Pons (tissue), 1 donor: ENCODE results near the gene ENOX1.

Experiments
- DNase-seq: peaks from one replicate; pipeline ENCODE4 v3.0.0-alpha.2; 2016; ENCODE audit warnings: low spot score

ENOX1 gene

DNA sequence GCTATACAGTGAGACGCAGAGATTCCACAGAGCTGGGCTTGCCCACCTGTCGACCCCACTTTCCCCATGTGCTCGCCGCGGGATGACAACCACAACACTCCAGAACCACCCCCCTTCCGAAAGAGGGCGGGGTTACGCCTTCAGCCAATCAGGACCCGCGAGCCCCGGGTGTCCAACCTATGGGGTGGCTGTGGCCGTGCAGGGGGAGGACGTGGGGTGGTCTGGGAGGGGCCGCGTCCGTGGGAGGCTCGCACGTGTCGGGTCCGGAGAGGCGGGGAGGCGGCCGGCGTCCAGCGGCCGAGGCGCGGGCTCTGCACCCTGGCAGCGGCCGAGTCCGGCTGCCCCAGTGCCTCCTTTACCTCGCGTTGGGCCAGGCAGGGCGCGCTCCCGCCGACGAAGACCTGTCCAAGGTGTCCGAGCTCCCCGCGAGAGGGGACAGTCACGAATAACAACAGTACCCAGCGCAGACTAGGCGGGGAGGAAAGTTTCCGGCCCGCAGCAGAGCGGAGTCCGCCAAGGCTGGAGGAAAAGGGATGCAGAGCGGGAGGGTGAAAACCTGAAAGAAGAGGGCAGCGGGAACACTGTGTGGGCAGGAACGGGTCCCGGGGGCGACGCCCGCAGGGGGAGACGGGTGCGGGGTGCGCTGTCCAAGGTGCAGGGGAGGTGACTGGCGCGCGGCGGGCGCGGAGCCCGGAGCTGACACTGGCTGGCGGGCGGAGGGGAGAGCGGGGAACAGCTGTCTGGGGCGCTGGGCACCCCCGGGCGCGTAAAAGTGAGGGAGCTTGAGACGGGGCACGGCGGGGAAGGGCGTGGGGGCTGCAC is 911 bp downstream of the ENOX1 start:
- DNase-seq: peak; percentile 86

DNA sequence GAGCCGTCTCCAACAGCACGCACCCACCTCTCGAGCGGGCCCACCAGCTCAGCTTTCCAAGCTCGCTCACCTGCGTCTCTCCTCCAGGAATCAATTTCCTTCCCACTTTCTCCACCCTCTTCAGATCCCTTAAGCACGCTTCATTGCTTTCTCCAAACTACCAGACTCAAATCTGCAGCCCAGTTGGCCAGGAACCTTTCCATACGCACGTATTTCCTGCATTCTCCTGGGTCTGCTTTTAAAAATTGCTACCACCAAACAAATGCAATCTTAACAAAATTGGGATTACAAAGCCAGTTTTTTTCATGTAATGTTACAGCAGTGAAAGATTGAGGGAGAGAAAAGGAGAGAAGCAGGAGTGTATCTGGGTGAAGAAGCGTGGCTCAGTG is 1.5 kb downstream of the ENOX1 start:
- no peak for DNase-seq

DNA sequence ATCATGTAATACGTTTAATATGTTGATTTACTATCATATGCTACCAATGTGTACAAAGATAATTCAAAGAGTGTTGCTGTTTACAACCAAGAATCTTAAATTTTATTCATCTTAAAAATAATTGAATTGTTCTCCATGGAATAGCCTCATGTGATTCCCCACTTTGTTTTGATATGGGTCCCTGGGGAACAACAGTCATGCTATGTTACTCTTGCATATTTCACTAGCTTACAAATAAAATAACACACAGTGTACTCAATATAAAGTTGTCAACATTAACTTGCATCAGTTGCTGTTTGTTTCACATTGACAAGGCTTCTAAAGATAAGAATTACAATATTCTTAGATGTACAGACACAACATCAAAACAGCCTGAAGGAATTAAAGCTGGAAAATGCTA is 2.3 kb downstream of the ENOX1 start:
- DNase-seq: peak; percentile 42

DNA sequence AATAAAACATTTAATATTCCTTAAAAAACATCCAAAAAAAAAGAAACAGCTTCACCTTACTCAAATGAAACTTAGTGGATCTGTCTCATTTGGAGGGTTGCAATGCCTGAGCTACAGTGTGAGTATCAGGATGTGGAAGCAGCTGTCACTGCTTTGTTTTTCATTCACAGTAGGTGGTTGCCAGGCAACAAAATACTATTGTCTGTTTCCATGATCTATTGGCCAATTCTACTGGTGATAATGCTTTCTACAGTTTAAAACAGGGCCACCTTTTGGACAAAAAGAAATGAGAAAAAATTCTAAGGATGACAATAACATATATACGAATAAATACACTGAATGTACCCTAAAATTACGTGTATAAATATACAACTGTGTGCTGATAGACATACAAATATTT is 3.0 kb downstream of the ENOX1 start:
- peak; percentile 63 for DNase-seq

DNA sequence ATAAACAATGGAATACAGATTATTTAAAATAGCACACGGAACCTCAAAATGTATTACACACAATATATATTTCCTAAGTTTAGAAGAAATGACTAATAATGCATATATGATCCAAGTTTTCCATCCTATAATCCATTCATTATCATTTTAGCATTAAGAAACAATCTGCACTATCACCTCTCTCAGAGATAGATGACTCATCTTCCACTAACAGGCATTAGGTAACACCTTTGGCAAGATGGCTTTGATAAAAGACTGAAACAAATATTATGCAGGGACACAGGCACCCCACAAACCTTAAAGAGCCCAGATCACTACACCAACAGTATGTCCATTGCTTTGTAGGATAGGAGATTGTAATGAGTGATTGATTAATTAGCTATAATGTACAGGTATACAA is 4.1 kb downstream of the ENOX1 start:
- no peak for DNase-seq

DNA sequence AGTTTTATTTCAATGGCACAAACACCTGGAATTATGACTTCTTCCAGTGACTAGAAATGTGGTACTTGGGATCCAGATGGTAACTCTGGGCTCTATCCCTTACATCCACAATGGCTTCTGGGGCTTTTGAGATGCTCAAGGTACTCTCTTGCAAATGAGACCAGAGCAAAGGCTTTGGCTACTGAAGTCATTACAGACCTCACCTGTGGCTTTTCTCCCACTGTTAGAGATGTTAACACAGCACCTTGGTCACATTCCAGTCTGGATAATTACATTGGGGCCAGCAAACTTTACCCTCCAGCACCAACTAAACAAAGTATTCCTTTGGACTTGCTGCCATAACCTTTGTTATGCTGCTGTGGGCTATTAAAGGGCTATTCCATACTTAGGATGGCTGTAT is 6.1 kb downstream of the ENOX1 start:
- DNase-seq: no peak

DNA sequence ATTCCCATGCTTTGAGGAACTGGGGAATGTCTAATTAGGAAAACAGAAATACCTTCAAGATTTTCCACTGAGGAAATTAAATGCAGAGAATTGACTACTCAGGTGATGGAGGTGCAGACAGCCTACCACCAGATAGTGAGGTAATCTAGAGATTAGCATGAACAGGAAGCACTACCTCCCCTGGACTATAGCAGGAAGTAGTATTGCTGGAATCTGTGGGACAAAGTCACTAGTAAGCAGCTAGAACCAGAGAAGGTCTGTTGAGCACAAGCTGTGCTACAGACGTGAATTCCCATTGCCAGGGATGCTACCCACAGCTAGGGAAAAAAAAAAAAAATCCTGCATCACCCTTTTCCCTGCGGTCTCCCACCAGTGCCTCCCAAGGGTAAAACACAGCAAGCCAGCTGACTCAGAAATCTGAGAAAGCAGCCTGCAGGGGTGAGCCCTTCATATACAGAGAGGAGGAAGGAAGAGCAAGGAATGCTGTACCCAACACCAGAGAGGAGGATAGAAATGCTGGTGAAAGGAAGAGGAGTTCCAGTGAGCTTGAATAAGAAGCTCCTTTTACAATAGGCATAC is 10.2 kb downstream of the ENOX1 start:
- no peak for DNase-seq

DNA sequence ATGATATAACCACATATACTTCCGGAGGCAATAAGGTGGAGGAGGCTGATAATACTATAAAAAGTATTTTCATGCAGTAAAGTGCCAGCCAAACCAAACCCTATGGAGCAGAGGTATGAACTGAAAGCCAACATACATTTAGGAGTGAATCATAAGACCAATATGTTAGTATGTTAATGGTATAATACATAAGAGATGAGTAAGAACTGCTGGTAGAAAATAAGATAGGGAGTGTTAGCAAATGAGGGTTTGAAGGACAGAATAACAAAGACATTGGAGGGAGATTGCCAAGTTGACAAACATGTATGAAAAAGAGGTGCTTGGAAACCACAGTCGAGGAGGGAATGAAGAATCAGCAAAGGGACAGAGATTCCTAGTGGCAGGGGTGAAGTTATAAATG is 10.8 kb downstream of the ENOX1 start:
- no peak for DNase-seq

DNA sequence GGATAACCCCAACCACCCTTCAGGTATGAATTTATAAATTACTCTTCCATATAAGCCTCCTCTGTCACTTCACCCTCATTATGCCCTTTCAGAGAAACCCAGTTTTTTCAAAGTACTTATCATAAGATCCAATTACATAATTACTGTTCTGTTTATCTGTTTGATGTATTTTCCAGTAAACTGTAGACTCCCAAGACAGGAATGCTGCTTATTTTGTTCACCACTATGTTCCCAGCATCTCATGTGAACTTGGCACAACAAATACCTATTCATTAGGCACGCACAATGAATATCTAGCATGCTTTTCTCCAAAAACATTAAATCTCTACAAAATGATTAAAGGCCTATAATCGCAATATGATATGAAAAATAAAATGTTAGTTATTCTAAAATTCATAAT is 13.2 kb downstream of the ENOX1 start:
- DNase-seq: no peak

DNA sequence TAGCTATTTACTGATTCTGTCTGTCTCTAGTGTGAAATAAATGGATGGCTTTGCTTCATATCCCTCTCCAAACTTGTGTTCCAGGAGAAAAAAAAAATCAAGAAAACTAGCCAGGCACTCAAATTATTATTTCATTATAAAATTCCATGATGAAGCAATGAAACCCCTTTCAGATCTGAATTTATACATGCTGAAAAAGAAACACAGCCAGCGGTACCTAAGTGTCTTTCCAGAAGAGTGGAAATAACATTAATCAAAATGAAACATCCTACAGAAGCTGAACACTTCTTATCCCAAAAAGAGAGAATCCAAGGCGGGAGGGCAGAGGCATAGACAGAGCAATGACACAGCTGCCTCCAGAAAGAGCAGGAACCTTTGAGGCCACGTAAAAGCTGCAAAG is 15.9 kb downstream of the ENOX1 start:
- no peak for DNase-seq

DNA sequence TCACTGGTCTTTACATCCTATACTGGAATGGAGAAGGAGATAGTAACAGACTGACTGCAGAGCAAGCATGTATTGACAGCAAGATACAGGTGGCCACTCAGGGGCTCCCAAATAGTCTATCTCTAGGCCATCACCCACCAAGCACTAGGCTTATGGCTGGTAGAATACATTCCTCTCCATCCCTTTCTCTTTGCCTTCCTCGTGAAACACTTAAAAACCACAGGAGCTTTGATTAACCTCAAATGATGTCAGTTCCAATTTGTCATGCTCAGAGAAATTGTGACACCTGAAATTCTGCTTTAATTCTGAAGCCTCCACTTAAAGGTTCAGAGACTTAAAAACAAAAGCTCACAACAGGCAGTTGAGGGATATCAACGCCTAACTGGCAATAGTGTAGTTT is 17.2 kb downstream of the ENOX1 start:
- no peak for DNase-seq

DNA sequence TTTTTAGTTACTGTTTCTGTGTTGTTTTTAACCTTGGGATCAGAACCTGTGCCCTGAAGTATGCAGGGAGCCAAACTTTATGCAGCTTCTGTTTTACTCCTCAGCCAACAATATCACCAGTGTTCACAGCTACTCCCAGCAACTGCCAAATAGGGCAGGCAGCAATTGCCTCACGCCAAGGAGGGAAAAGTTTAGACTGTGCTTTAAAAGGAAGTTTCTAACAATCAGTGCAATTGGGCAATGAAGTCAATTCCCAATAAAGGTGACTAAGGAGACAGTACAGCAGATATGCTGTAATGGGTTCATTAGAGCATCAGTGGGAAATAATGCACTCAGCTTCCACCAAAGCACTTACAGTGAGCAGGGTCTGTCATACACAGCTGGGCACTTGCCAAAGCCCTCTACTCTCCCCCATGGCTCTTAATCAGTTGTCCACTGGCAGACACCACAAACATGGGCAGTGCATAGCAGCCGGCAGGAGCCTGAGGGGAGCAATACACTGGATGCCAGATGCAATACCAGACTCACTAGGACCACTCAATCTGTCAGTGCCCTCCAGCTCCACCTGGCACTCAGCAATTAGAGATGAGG is 19.3 kb downstream of the ENOX1 start:
- DNase-seq: peak; percentile 63

DNA sequence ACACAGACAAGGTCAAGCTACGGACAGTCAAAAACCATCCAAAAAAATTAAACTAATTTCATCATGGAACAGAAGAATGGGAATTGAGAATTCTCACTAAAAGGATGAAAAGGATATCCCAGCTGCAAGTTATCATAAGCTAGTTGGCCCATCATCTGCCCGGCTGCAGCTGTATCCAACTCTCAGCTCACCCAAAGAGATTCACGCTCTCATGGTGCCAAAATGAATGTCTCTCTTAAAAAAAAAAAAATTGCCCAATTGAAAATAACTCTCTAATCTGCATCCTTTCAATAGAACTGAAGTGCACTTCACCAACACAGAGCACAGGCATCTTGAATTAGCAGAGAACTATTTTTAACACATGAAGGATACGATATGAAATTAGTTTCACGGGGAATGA is 20.0 kb downstream of the ENOX1 start:
- DNase-seq: no peak

DNA sequence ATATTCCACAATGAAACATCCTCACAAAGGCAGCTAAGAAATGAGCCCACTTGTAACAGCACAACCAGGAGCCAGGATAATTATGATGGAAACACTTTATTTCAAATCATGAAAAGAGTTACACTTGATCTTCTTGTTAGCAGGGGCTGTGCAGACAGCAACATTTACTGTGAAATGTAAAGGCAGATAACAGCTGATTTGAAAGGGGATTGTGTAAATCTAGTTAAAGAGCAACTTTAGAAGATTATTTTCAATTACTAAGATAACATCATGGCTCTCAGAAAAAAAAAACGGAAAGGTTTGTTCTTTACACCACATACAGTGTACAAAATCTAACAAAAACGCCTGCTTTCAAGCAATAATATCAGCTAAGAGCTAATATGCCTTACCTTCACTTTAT is 22.4 kb downstream of the ENOX1 start:
- no peak for DNase-seq

DNA sequence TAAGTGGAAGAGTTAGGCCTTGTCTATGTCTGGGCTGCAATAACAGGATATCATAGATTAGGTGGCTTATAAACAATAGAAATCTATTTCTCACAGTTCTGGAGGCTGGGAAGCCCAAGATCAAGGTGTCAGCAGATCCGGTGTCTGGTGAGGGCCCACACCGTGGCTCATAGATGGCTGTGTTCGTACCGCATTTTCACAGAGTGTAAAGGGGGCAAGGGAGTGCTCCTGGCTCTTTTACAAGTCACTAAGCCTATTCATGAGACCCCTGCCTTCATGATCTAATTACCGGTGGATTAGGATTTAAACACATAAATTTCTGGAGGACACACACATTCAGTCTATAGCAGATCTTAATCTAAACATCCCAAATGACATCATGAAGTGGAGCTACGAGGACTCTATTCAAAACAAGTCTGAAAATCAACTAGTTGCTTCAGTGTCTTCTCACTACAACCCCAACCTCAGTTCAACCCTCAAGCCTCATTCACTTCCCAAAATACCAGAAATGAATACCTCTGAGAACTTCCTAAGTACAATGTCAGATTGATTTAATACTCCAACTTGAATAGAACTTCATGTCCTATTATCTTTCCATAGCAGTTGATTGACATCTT is 23.5 kb downstream of the ENOX1 start:
- DNase-seq: no peak

DNA sequence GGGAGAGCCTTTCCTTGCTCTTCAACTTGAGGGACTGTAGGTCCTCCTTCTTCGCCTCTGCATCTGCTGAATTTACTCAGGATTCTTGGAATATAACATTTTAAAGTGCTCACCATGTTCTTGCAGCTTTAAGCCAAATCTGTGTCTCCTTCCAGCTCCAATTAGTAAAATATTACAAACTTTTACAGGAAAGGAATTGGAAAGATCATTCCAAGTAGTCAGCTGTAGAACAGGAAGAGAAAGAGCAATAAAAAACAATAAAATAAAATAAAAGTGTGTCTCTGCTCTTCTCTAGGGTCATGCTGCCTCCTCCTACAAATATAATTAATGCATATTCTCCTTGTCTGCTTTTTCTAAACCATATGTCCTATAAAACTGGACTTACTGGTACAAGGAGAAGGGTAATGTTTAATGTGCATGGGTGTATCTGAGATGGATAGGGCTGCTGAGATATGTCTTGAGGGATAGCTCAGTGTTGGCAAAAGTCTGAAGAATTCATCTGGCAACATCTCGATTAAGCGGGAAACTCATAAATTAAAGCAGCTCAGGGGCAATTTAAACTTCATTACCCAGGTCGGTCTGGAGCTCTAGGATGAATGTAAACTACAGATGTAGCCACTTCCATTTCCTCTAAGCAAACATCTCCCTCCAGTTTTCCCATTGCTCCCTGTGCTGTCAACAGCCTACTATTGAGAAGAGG is 25.0 kb downstream of the ENOX1 start:
- no peak for DNase-seq

DNA sequence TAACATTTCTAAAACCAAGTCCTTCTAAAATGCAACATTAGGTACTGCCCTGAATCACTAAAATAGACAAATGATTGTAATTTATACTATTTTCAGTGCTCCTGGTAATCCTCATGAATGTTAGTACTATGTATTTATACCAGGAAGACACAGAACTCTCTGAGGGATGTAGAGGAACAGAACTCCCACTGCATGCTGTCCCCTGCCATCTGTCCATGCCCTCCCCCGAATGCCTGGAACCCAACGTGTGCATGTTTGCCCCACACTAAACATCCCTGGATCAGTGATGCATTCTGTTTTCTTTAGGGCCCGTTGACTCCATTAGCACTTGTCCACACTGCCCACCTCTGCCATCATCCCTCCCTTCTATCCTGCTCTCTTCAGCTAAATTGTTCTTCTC is 26.5 kb downstream of the ENOX1 start:
- no peak for DNase-seq

DNA sequence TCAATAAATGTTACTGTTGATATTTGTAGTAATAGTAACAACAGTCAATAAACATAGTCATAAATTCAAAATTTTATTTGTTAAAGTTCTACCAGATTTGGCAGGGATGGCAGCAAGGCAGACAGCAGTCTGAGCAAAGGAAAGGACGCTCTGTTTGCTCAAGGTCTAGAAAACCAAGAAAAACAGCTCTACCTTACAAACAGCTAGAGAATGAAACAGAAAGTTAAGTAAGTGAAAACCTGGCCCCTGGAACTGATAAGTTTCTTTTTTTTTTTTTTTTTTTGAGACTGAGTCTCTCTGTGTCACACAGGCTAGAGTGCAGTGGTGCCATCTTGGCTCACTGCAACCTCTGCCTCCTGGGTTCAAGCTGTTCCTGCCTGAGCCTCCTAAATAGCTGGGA is 27.9 kb downstream of the ENOX1 start:
- no peak for DNase-seq

DNA sequence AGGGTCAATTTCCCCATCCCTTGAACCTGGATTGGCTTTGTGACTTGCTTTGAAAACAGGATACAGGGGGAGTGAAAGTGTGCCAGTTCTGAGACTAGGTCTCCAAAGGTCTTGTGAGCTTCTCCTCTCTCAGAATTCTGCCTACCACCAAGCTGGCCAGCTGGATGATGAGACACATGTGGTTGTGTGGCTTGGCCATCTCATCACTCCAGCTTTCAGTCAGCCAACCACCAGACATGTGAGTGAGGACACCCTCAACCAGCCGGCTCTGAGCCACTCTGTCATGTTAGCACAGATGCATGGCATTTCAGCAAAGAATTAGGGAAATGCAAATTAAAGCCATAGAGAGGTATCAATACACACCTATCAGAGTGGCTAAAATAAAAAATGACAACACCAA is 29.5 kb downstream of the ENOX1 start:
- DNase-seq: no peak

DNA sequence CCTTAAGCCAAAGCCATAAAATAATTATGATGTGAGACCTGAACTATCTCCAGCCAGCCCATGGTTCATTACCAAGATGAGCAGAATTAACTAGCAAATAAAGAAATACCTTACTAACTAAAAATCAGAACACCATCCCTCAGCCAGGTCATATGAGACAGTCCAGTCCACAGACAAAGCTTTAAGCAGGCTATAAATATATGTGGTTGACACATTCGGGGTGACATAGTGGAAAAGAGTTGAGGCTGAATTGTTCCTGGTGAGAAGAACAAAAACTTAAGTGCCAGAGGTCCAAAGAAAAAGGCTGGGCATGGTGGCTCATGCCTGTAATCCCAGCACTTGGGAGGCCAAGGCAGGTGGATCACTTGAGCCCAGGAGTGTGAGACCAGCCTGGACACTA is 30.9 kb downstream of the ENOX1 start:
- DNase-seq: no peak

DNA sequence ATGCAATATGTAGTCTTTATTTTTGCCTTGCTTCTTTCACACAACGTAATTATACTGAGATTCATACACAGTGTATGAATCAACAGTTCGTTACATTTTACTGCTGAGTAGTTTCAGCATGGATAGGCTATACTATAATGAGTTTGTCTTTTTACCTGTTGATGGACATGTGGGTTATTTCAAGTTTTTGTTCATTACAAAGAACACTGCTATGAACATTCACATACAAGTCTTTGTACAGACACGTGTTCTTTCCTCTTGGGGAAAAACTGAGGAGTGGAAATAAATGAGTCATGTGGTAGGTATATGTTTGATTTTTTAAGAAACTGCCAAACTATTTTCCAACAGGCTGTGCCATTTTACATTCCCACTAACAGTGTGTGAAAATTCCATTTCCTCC is 35.1 kb downstream of the ENOX1 start:
- DNase-seq: no peak

DNA sequence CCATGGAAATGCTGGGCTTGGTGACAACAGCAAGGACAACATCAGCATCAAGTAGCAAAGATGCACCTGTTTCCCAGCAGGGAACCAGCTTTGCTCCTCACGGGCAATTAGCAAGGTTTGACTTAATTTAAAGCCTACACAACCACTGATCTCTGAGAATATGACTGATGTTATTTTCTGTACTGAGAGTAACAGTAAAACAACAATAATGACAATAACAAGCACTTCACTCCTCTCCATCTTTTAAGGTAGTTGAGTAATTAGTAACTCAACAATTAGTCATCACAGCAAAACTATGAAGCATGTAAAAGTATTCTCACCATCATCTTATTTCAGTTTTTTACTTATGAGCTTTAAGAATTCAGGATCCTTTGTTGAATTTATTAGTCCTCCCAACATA is 37.3 kb downstream of the ENOX1 start:
- no peak for DNase-seq
